H7 (cell line): Measurements from ENCODE around the gene PPOX. TPM values are rescaled to one million over a fixed set of nuclear protein-coding genes. Genes with fewer than 3 reads are reported as not detected.

ENCODE experiments used
- DNase-seq: peaks from one replicate; pipeline ENCODE4 v3.0.0; 2012
- H3K27me3 ChIP-seq: 2 replicates; pipeline ENCODE4 v1.6.0; 2011; ENCODE audit warnings: mild to moderate bottlenecking, low read length; ENCODE audit not compliant: control insufficient read depth, insufficient read depth
- H3K36me3 ChIP-seq: replicated peaks from 2 replicates; pipeline ENCODE4 v1.5.1; 2011; ENCODE audit warnings: low read length; ENCODE audit not compliant: control insufficient read depth, insufficient read depth
- H3K4me3 ChIP-seq: 2 replicates; pipeline ENCODE4 v1.5.1; 2011; ENCODE audit warnings: low read depth, mild to moderate bottlenecking, control low read depth, low read length, moderate library complexity; ENCODE audit not compliant: insufficient read depth
- total RNA-seq: library from RNA; depleted of rRNA; stranded (reverse); fragments of >200 nt; shearing (Covaris generic); gene quantifications from 2 replicates; pipeline ENCODE4 v1.2.3, GENCODE V29; 2014; rRNA removed

The PPOX gene
- 57.3 and 64.7 TPM in 2 replicates for total RNA-seq

DNA sequence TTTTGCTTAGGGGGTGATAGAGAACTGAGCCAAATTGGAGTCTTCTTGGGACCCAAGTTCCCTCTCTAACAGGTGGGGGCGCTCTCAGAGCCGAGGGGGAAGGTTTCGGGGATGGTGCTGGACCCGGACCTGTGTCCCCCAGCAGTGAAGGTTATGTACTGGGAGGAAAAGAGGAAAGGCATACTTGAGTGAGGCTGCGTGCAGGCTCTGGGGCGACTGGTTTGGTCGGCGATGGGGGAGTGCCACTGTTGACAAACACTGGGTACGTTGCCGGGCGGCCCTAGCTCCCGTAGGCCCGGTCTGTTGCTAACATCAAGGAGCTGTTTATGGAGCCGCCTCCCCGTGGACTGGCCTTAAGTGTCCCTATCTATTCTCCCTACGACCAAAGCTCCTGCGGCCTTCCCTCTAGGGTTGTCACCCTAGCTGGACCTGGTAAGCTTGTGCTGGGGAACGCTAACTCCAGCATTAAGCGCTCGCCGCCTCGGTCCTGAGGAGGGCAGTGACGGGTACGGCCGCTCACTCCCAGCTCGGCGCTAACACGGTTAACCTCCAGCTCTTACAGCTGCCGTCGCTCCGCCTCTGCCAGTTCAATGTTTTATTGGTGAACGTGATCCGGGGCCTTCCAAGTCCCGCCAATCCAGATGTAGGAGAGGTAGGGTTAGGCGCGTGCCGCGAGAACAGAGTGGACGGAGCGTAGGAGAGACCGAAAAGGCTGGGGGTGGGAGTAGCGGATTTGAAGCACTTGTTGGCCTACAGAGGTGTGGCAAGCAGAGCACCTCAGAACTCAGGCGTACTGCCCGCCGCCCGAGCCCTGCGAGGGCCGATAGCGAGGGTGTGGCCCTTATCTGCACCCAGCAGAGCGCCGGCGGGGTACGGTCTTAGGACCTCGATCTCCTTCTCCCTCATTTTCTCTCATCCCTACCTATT is at the start of gene PPOX:
Gene PPOX, plus strand, starts transcription at position 685 of the 927 bp plus-strand sequence. CDS start 422 bp downstream, outside the sequence.
- peaks cover 26% of the 10 kb centered on the region for H3K36me3 ChIP-seq

GRCh38 chr1:161117759-161118581 is 48.3 kb upstream of the PPOX start, which contains the start of the genes NIT1 and PFDN2:
TSS of gene NIT1 (plus strand) at chr1:161118105. CDS start at chr1:161118177, 72 bp downstream.
TSS of gene PFDN2 (minus strand) at chr1:161118037. CDS start at chr1:161118026, 11 bp downstream.
- Histone ChIP-seq H3K4me3 (peak within 1 kb of the TSS; percentile 91), H3K36me3 (peaks cover 27% of the 10 kb centered on the region), H3K27me3 (no peaks in the 10 kb centered on the region)
- peak; percentile 96 for DNase-seq

More for the DNA sequence above, at the start of gene PPOX:
- Histone ChIP-seq H3K4me3 (peak within 1 kb of the TSS; percentile 93), H3K27me3 (peaks cover 2% of the 10 kb centered on the region; the same call in 1 of the 2 replicates)
- DNase-seq, result peak; percentile 95

DNA sequence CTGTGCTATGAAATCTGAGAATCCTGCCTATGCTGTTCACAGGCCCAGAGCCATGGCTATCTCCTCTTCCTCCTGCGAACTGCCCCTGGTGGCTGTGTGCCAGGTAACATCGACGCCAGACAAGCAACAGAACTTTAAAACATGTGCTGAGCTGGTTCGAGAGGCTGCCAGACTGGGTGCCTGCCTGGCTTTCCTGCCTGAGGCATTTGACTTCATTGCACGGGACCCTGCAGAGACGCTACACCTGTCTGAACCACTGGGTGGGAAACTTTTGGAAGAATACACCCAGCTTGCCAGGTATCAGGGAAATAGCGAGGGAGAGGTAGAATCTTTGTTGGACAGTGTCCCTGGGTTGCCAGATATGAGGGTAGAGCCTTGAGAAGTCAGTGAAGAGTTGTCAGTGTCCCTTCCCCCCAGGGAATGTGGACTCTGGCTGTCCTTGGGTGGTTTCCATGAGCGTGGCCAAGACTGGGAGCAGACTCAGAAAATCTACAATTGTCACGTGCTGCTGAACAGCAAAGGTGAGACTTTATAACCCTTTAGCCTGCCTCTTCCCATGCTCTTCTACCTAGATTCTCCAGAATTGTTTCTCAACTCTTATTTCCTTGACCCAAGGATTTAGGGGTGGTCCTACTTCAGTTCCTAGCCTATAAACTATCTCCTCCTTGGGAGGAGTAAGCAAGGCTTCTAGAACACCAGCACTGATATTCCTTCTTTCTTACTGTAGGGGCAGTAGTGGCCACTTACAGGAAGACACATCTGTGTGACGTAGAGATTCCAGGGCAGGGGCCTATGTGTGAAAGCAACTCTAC is 46.9 kb upstream of the PPOX start:
- H3K27me3 ChIP-seq, result no peaks in the 10 kb centered on the region
- peak; percentile 81 for DNase-seq
- H3K4me3 ChIP-seq, result peak overlapping the region; percentile 91; the same call in 1 of the 2 replicates
- peaks cover 35% of the 10 kb centered on the region for H3K36me3 ChIP-seq

DNA sequence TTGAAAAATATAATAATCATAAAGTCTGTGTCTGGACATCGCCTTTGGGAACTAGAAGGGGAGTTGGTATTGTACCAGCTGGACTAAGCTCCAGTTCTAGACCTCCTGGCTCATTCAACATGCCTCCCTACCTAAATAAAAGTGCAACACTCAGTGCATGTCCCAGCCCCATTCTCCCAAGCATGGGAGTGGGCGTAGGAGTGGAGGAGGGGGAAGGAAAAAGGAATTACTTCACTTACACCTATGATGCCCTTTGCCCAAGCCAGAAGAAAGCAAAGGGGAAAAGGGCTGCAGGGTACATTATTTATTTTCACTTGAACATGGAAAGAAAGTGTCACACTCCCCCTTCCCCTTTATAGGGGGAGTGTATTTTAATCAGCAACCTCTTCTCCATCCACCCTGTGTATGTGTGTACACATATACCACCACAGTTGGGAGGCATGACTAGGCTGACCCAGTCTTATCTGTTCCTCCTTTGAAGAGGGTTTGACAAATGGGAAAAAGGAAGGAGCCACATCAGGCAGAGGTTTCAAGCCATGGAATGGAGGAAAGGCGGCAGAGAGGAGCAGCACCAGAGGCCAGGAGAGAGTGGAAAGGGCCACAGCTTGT is 45.1 kb upstream of the PPOX start:
- Histone ChIP-seq H3K27me3 (no peaks in the 10 kb centered on the region), H3K36me3 (peaks cover 36% of the 10 kb centered on the region), H3K4me3 (no peak overlapping the region)
- DNase-seq, result no peak

- H3K27me3 ChIP-seq, result no peaks in the 10 kb centered on the region
- DNase-seq, result no peak
- peaks cover 36% of the 10 kb centered on the region for H3K36me3 ChIP-seq
- H3K4me3 ChIP-seq, result no peak overlapping the region
Measured at GRCh38 chr1:161121834-161122233, 44.4 kb upstream of the PPOX start.

DNA sequence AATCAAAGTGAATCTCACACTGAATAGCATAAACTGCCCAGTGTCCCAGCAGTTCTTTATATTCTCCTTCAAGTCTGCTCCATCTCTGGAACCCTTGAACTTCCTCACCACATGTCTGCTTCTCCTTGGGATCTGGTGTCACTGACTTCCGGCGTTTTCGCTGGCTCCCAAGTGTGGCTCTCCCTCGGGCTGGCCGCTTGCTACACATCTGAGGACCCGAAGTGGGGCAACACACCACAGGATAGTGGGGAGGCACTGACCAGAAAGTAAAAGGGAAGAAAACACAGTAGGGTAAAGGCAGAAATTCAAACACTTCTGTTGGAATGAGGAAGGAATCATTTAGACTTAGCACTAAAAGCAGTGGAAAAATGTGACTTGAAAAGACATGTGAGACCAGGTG is 43.3 kb upstream of the PPOX start:
- peaks cover 36% of the 10 kb centered on the region for H3K36me3 ChIP-seq
- DNase-seq, result no peak
- no peak overlapping the region for H3K4me3 ChIP-seq
- H3K27me3 ChIP-seq, result no peaks in the 10 kb centered on the region

DNA sequence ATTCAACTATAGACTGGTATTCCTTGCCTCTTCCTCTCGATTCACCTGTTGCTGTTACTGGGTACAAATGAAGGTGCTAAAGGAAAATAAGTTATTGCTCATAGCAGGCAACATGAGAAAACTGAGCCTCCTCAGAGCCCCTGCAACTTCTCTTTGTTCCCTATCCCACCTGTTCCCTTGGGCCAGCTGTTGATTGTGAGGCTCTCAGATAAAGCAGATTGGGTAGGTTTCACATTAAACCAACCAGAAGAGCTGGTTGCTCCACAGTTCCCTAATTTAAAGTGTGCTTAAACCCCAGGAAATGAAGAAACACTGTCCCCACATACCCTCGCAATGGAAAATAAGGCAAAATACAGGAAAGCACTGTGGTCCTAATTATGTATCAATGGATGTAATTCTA is 38.6 kb upstream of the PPOX start:
- DNase-seq, result no peak
- H3K27me3 ChIP-seq, result no peaks in the 10 kb centered on the region
- no peak overlapping the region for H3K4me3 ChIP-seq
- H3K36me3 ChIP-seq, result peaks cover 15% of the 10 kb centered on the region

GRCh38 chr1:161128591-161129420 is 37.4 kb upstream of the PPOX start:
- no peak for DNase-seq
- H3K4me3 ChIP-seq, result no peak overlapping the region
- no peaks in the 10 kb centered on the region for H3K27me3 ChIP-seq
- H3K36me3 ChIP-seq, result peaks cover 7% of the 10 kb centered on the region

DNA sequence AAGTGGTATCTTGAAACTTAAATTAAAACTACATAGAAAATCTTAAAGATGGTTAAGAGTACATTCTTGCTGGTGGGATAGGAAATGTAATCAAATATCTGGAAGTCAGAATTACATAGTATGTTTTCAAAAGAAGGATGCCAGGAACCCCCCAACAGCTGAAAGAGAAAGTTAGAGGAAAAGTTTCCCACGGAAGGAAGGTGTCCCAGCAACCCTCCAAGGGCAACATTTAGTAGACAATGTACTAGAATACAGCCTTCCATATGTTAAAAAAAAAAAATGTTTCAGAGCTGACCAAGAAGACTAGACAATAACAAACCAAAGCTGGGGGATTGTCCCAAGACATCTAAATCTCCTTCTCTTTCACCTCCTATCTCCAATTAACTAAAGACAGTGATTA is 36.0 kb upstream of the PPOX start:
- no peak for DNase-seq
- H3K4me3 ChIP-seq, result no peak overlapping the region
- no peaks in the 10 kb centered on the region for H3K27me3 ChIP-seq
- H3K36me3 ChIP-seq, result peaks cover 3% of the 10 kb centered on the region

GRCh38 chr1:161131523-161132409 is 34.5 kb upstream of the PPOX start:
- Histone ChIP-seq H3K27me3 (no peaks in the 10 kb centered on the region), H3K36me3 (peaks cover 3% of the 10 kb centered on the region), H3K4me3 (peak overlapping the region; percentile 74)
- no peak for DNase-seq

- H3K27me3 ChIP-seq, result no peaks in the 10 kb centered on the region
- peak within 1 kb of the TSS; percentile 74 for H3K4me3 ChIP-seq
- H3K36me3 ChIP-seq, result peaks cover 3% of the 10 kb centered on the region
- DNase-seq, result peak; percentile 97
Measured at GRCh38 chr1:161132410-161133219, 33.6 kb upstream of the PPOX start, which contains the start of gene DEDD. TSS of gene DEDD (minus strand) at chr1:161132667. CDS start at chr1:161124462, 8,205 bp downstream.
